COLO668 (cell line): ENCODE data around the gene ZNF547.

Experiments used
- DNase-seq: peaks from one replicate; lab custom pipeline; 2025; ENCODE audit not compliant: unreplicated experiment; lab: John Stamatoyannopoulos, UW

Gene ZNF547

GRCh38 chr19:57362997-57363687 is at the start of gene ZNF547, which contains the start of gene TRAPPC2B:
TSS of gene ZNF547 (plus strand) at chr19:57363551. CDS start at chr19:57368556, 5,005 bp downstream.
TSS of gene TRAPPC2B (plus strand) at chr19:57363551. CDS start at chr19:57364834, 1,283 bp downstream.
- peak; percentile 98 for DNase-seq

GRCh38 chr19:57314146-57314545 is 49.2 kb upstream of the ZNF547 start:
- peak; percentile 50 for DNase-seq

GRCh38 chr19:57317503-57317902 is 45.8 kb upstream of the ZNF547 start:
- no peak for DNase-seq

GRCh38 chr19:57319869-57320179 is 43.5 kb upstream of the ZNF547 start:
- DNase-seq: no peak

- DNase-seq: peak; percentile 96
Observed at GRCh38 chr19:57320180-57321084, 42.9 kb upstream of the ZNF547 start, which contains the start of gene ZNF543. TSS of gene ZNF543 (plus strand) at chr19:57320472. CDS start at chr19:57320854, 382 bp downstream.

GRCh38 chr19:57321116-57321515 is 42.2 kb upstream of the ZNF547 start:
- no peak for DNase-seq

GRCh38 chr19:57321751-57322150 is 41.6 kb upstream of the ZNF547 start:
- DNase-seq: no peak

GRCh38 chr19:57324992-57325391 is 38.4 kb upstream of the ZNF547 start:
- DNase-seq: no peak

GRCh38 chr19:57327993-57328392 is 35.4 kb upstream of the ZNF547 start:
- no peak for DNase-seq

- DNase-seq: no peak
Observed at GRCh38 chr19:57334191-57334590, 29.2 kb upstream of the ZNF547 start.

GRCh38 chr19:57338877-57339276 is 24.5 kb upstream of the ZNF547 start:
- no peak for DNase-seq

GRCh38 chr19:57342582-57342981 is 20.8 kb upstream of the ZNF547 start:
- no peak for DNase-seq

- DNase-seq: no peak
Observed at GRCh38 chr19:57348136-57348535, 15.2 kb upstream of the ZNF547 start.

GRCh38 chr19:57350877-57351805 is 12.2 kb upstream of the ZNF547 start, which contains the start of gene ZNF304:
TSS of gene ZNF304 (plus strand) at chr19:57351271. CDS start at chr19:57351665, 394 bp downstream.
- DNase-seq: peak; percentile 90

- no peak for DNase-seq
Observed at GRCh38 chr19:57351867-57352266, 11.5 kb upstream of the ZNF547 start.

GRCh38 chr19:57355916-57356315 is 7.4 kb upstream of the ZNF547 start:
- no peak for DNase-seq

- no peak for DNase-seq
Observed at GRCh38 chr19:57357406-57357805, 5.9 kb upstream of the ZNF547 start.

- no peak for DNase-seq
Observed at GRCh38 chr19:57359300-57359699, 4.1 kb upstream of the ZNF547 start.

- no peak for DNase-seq
Observed at GRCh38 chr19:57362419-57362818, 932 bp upstream of the ZNF547 start.

GRCh38 chr19:57363688-57364181 is 384 bp downstream of the ZNF547 start:
- peak; percentile 8 for DNase-seq

- no peak for DNase-seq
Observed at GRCh38 chr19:57366776-57367175, 3.4 kb downstream of the ZNF547 start.
